GM23248 (cell line): ENCODE measurements around the gene SRP14. TPM values are rescaled to one million over a fixed set of nuclear protein-coding genes. Genes with fewer than 3 reads are reported as not detected.
A peak's percentile ranks its signal among the peaks of the same experiment; 100 is the strongest.

Experiments used
- DNase-seq: peaks from one replicate; pipeline ENCODE4 v3.0.0-alpha.2; 2015
- H2AFZ ChIP-seq: fragments of 200-600 bp; sonication (generic); 2 replicates; pipeline ENCODE4 v1.6.1; 2016; ENCODE audit warnings: antibody characterized with exemption
- H3F3A ChIP-seq: fragments of 200-600 bp; sonication (generic); 2 replicates; pipeline ENCODE4 v1.6.1; 2016; ENCODE audit warnings: mild to moderate bottlenecking, antibody characterized with exemption, mixed run types; ENCODE audit not compliant: insufficient read depth
- H3K27ac ChIP-seq: fragments of 200-600 bp; sonication (generic); 2 replicates; pipeline ENCODE4 v1.5.1; 2016; ENCODE audit warnings: mild to moderate bottlenecking
- H3K27me3 ChIP-seq: fragments of 200-600 bp; sonication (generic); replicated peaks from 2 replicates; pipeline ENCODE4 v1.6.1; 2016; ENCODE audit warnings: mild to moderate bottlenecking; ENCODE audit not compliant: insufficient read depth
- H3K36me3 ChIP-seq: fragments of 200-600 bp; sonication (generic); 2 replicates; pipeline ENCODE4 v1.6.1; 2016; ENCODE audit warnings: low read depth, mild to moderate bottlenecking
- H3K4me1 ChIP-seq: fragments of 200-600 bp; sonication (generic); 2 replicates; pipeline ENCODE4 v1.6.1; 2016; ENCODE audit warnings: mild to moderate bottlenecking; ENCODE audit not compliant: insufficient read depth
- H3K4me2 ChIP-seq: fragments of 200-600 bp; sonication (generic); one replicate; pipeline ENCODE4 v1.6.1; 2016; ENCODE audit warnings: mild to moderate bottlenecking; ENCODE audit not compliant: unreplicated experiment
- H3K4me3 ChIP-seq: fragments of 200-600 bp; sonication (generic); 2 replicates; pipeline ENCODE4 v1.5.1; 2016; ENCODE audit warnings: mild to moderate bottlenecking
- H3K79me2 ChIP-seq: fragments of 200-600 bp; sonication (generic); 2 replicates; pipeline ENCODE4 v1.6.1; 2016; ENCODE audit warnings: mild to moderate bottlenecking; ENCODE audit not compliant: insufficient read depth
- H3K9ac ChIP-seq: fragments of 200-600 bp; sonication (generic); 2 replicates; pipeline ENCODE4 v1.6.1; 2016; ENCODE audit warnings: mild to moderate bottlenecking
- H3K9me2 ChIP-seq: fragments of 200-600 bp; sonication (generic); 2 replicates; pipeline ENCODE4 v1.6.1; 2016; ENCODE audit warnings: mixed run types, mild to moderate bottlenecking, moderate library complexity; ENCODE audit not compliant: insufficient read depth
- H3K9me3 ChIP-seq: fragments of 200-600 bp; sonication (generic); one replicate; pipeline ENCODE4 v1.6.1; 2017; ENCODE audit warnings: low read depth
- H4K20me1 ChIP-seq: fragments of 200-600 bp; sonication (generic); 2 replicates; pipeline ENCODE4 v1.6.0; 2016; ENCODE audit not compliant: insufficient read depth
- EZH2 ChIP-seq: fragments of 200-600 bp; sonication (generic); IDR thresholded peaks from 2 replicates; pipeline ENCODE4 v1.6.1; 2018; ENCODE audit warnings: antibody characterized with exemption, mild to moderate bottlenecking; ENCODE audit not compliant: insufficient read depth, poor library complexity, severe bottlenecking
- EZH2phosphoT487 ChIP-seq: fragments of 200-600 bp; sonication (generic); IDR thresholded peaks from 2 replicates; pipeline ENCODE4 v1.6.1; 2018; ENCODE audit warnings: antibody characterized with exemption, moderate library complexity, mild to moderate bottlenecking, low read depth; ENCODE audit not compliant: insufficient read depth
- WGBS, 2 experiments: methylation state at CpG; one replicate each; pipeline ENCODE4 v1.1.6; 2015 to 2017; ENCODE audit warnings: low lambda C conversion rate in 2 of 2, low coverage in 1 of 2; ENCODE audit errors: missing lambda C conversion rate in 2 of 2; 5-methylcytosine and 5-hydroxymethylcytosine counted together
- in situ Hi-C: fragments of 300-500 bp; cut with MboI; formaldehyde crosslinking; loops from 2 replicates; pipeline ENCODE4 v1.15.0; 2020
- polyA plus RNA-seq: library from polyadenylated mRNA; unstranded; fragments of >200 nt; fragmentation: Nextera tagmentation; extraction: Ambion mirVana; gene quantifications from 2 replicates; pipeline ENCODE4 v1.2.1, GENCODE V29; 2016
- total RNA-seq: library from RNA; depleted of rRNA; stranded (reverse); fragments of >200 nt; shearing (Covaris generic); gene quantifications from 2 replicates; pipeline ENCODE4 v1.2.3, GENCODE V29; 2014; rRNA removed

Gene SRP14, protein sequence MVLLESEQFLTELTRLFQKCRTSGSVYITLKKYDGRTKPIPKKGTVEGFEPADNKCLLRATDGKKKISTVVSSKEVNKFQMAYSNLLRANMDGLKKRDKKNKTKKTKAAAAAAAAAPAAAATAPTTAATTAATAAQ
- total RNA-seq (257 and 282 TPM in 2 replicates), polyA plus RNA-seq (789 and 796 TPM in 2 replicates)

DNA sequence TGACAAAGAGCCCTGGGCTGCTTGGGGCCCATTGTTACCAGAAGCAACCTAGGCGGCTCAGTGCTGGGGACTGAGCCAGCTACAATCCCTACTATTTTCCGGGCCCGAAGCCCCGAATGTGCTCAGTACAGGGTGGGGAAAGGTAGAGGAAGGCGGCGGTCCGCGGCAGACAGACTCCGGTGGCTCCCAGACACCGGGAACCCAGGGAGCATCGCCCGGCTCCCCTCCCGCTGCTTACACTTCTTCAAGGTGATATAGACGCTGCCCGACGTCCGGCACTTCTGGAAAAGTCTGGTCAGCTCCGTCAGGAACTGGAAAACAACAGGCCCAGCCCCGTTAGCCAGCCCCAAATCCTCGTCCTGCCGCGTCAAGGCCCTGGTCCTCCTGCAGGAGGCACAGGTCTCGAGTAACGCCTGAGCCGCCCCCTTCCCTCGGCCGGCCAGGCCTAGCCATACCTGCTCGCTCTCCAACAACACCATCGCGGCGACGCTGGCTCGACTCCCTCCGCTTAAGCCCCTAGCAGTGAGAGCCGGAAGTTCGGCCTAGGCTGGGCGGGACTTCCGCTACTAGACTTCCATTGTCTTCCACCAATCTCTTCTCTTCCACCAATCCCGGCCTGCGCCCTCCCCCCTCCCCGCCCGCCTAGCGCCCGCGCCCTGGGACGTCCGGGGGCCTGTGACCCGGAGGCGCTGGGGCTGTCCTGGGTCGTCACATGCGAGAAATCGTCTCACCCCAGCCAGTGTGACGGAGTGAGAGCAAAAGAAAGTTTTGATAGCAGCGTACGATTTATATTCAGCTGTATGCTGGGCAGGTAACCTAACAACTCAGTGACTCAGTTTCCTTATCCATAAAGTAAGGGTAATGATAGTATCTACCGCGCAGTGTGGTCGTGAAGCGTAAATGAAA, at the start of gene SRP14:
Gene SRP14, minus strand, starts transcription at position 544 of the 906 bp plus-strand sequence. Its CDS starts 65 bp downstream, at position 479.
- H3K36me3 ChIP-seq: peaks cover 35% of the 10 kb centered on the region
- peak; percentile 95 for DNase-seq
- H4K20me1 ChIP-seq: no peaks in the 10 kb centered on the region
- WGBS, 2 experiments: 0 to 1% methylated on average over 52 to 59 of the region's 59 CpGs
- in situ Hi-C loops: no loop called here
- H3K79me2 ChIP-seq: peaks cover 50% of the 10 kb centered on the region
- no peak for TF ChIP-seq EZH2
- TF ChIP-seq EZH2phosphoT487: no peak
- peak within 1 kb of the TSS; percentile 99 for H2AFZ ChIP-seq
- no peaks in the 10 kb centered on the region for H3K9me3 ChIP-seq
- peak within 1 kb of the TSS; percentile 99 for H3K4me3 ChIP-seq
- peak within 1 kb of the TSS; percentile 98 for H3K9ac ChIP-seq
- peak within 1 kb of the TSS; percentile 97 for H3K4me2 ChIP-seq
- no peaks in the 10 kb centered on the region for H3K27me3 ChIP-seq
- peaks cover 18% of the 10 kb centered on the region for H3F3A ChIP-seq
- H3K27ac ChIP-seq: peak within 1 kb of the TSS; percentile 92
- H3K9me2 ChIP-seq: no peaks in the 10 kb centered on the region
- peaks cover 4% of the 10 kb centered on the region for H3K4me1 ChIP-seq

DNA sequence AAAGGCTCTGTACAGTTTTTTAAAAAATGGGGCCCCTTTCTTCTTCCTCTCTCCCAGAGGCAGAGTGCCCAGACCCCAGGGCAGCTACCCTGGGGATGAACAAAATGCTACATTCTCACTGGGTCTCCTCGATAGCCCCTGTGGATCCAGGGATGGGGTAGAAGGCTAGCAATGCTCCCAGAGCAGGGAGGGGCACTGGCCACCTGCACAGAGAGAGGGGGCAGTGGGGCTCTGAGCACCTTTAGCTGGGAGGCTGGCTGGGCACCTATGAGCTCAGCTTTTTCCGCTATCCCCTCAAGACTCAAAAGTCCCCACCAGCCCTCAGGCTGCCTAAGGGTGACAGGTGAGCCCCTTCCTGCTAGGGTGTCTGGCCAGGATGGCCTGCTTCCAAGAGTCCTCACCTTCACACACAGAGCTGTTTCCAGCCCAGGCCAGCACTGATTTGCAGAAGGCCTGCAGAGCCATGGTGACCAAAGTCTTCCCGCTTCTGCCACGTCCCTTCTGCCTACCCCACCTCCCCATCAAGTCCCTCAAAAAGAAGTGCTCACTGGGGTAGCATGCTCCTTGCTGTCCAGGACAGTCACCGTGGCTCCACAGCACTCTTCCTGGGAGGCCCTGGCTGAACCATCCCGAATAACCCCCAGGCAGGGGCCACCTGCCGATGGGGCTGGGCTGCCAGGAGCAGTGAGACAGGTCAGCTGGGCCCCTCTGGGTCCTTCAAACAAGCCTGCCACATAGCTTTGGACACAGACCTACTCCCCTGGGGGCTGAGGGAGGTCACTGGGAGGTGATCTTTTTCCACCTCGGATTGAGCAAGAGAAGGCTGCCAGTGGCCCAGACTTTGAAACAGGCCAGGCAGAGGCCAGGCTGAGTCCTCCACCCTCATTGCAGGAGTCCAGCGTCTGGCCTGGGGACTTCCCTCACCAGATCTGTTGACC, 49.3 kb upstream of the SRP14 start:
- H3K9ac ChIP-seq: no peak overlapping the region
- H3K4me3 ChIP-seq: no peak overlapping the region
- WGBS, 2 experiments: 64 to 67% methylated on average over 8 to 9 of the region's 9 CpGs
- peak; percentile 45 for DNase-seq
- no peak overlapping the region for H3K27ac ChIP-seq
- H4K20me1 ChIP-seq: no peaks in the 10 kb centered on the region
- peaks cover 31% of the 10 kb centered on the region for H3K4me1 ChIP-seq
- H3F3A ChIP-seq: peaks cover 4% of the 10 kb centered on the region; the same call in 1 of the 2 replicates
- in situ Hi-C loops: no loop called here
- peak overlapping the region; percentile 34 for H2AFZ ChIP-seq
- H3K79me2 ChIP-seq: no peaks in the 10 kb centered on the region
- H3K9me2 ChIP-seq: no peaks in the 10 kb centered on the region
- no peaks in the 10 kb centered on the region for H3K9me3 ChIP-seq
- TF ChIP-seq EZH2 (no peak), EZH2phosphoT487 (no peak)
- H3K36me3 ChIP-seq: no peaks in the 10 kb centered on the region
- H3K4me2 ChIP-seq: peak overlapping the region; percentile 23
- H3K27me3 ChIP-seq: no peaks in the 10 kb centered on the region

DNA sequence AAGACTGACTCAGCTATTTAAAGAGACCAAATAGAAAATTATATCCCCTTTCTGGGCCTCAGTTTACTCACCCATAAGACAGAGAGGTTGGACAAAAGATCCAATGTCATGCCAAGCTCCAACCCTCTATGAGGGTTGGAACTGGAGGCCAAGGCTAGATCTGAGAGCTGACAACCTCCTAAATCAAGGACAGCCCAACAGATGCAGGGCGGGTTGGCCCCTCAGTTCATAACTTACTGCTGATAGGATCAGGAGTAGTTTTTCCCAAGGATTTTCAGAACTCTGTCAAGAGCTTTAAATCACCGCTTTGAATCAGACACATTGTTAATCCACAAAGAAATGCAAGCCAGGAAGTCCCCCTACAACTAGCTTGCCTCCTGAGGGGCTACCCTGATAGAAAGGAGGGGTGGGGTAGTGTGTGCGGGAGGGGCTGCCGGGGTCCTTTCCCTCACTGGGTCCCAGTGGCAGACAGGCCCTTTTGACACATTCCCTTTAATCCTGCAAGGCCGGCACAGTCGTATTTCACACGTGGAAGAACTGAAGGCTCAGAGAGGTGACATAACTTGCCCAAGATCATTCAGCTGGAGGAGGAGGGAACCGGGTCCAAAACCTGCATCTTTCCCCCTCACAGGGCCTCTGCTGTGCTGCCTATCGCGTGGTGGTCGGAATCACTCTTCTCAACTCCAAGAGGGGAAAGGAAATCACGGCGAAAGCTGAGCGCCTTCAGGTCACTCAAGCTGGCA, 48.3 kb upstream of the SRP14 start:
- no peak overlapping the region for H3K9ac ChIP-seq
- 72 to 76% methylated on average over 13 to 14 of the region's 14 CpGs for WGBS, 2 experiments
- TF ChIP-seq EZH2phosphoT487 (no peak), EZH2 (no peak)
- H3F3A ChIP-seq: peaks cover 4% of the 10 kb centered on the region; the same call in 1 of the 2 replicates
- no peak overlapping the region for H3K27ac ChIP-seq
- H4K20me1 ChIP-seq: no peaks in the 10 kb centered on the region
- H3K79me2 ChIP-seq: no peaks in the 10 kb centered on the region
- no peak for DNase-seq
- H3K9me2 ChIP-seq: no peaks in the 10 kb centered on the region
- H3K4me2 ChIP-seq: no peak overlapping the region
- H3K4me1 ChIP-seq: peaks cover 22% of the 10 kb centered on the region
- H3K4me3 ChIP-seq: no peak overlapping the region
- H3K9me3 ChIP-seq: no peaks in the 10 kb centered on the region
- no peaks in the 10 kb centered on the region for H3K27me3 ChIP-seq
- no peak overlapping the region for H2AFZ ChIP-seq
- no peaks in the 10 kb centered on the region for H3K36me3 ChIP-seq
- in situ Hi-C loops: no loop called here
